ENCODE measurements around the gene MSRB1.
"Not testable (repeated sequence)": the region's sequence is repeated elsewhere in the genome, so short reads cannot be mapped to it uniquely, and the experiment has no call there.

MSRB1 gene

DNA sequence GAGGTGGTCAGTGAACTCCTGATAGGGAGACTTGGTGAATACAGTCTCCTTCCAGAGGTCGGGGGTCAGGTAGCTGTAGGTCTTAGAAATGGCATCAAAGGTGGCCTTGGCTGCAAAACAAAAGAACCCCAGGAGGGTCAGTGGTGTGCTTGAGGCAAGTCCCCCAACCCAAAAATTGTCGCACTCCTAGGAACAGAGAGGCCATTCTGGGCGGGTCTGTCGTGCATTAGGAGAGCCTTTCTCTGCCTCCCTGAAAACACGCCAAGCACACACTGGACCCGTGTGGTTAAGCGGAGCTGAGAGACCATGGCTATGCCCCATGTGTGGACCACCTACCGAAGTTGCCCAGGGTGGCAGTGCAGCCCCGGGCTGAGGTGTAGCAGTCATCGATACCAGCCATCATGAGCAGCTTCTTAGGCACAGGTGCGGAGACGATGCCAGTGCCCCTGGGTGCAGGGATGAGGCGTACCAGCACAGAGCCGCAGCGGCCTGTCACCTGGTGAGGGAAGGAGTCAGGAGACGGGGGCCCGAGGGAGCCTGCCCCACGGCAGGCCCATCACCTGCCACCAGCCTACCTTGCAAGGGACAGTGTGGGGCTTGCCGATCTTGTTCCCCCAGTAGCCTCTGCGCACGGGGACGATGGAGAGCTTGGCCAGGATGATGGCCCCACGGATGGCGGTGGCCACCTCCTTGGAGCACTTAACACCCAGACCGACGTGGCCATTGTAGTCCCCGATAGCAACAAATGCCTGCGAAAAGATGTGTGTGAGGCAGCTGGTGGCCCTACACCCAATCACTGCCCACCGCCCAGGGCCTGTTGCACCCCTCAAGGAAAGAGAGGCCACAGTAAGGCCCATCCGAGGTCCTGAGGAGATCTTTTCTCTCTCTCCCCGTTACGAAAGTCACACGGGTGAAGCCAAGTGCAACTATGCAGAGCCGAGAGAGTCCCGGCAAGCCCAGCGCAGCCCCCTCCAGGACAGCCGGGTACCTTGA, 19.5 kb upstream of the MSRB1 start:
- DNase-seq (ENCODE audit: low read depth in 2 of 2): not testable (repeated sequence)

DNA sequence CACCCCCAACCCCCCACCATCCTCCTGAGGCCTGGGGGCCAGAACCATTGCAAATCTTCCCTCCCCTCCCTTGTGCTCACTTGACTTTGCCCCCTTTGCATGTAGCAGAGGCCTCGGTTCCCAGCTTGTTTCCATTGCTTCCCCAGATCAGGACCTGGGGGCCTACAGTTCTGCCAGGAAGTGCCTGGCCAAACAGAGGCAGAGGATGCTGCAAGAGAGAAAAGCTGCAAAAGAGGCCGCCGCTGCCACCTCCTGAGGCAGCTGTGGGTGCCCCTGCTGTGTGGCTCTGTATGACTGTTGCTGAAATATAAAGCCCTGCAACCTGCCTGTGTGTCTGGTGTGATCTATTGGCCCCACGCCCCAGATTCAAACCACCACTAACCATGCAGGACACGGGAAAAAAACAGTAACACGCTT, 18.7 kb upstream of the MSRB1 start:
- no peak for DNase-seq (ENCODE audit: low read depth in 2 of 2)

DNA sequence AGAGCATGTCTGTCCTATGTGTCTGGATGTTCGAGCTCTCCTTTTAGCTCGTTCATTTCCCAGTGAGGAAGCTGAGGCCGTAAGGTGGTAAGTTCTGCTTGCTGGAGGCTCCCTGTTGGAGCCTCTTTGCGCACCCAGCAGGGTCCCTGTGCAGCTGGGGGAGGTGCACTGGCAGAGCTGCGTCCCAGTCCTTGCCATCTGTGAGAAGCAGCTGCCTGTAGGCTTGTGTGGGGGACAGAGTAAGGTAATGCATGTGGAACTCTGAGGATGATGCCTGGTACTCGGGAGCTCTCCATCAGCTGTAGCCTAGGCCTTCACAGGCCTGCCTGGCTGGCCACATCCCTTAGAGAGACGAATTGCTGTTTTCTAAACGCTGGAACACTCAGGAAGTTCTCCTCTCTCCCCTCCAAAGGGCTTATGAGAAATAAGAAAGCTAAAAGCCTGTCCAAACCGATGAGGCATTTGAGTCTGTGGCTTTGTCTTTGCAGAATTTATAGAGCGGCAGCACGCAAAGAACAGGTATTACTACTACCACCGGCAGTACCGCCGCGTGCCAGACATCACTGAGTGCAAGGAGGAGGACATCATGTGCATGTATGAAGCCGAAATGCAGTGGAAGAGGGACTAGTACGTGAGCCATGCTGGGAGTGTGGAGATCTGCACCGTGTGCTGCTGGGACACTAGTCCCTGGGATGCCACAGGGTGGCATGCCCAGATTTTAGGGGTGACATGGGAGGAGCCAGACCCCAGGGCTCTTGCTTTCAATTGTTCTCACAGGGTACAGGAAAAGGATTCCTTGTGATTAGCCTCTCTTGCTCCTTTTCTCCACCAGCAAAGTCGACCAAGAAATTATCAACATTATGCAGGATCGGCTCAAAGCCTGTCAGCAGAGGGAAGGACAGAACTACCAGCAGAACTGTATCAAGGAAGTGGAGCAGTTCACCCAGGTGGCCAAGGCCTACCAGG, 17.9 kb upstream of the MSRB1 start:
- DNase-seq (ENCODE audit: low read depth in 2 of 2): no peak

DNA sequence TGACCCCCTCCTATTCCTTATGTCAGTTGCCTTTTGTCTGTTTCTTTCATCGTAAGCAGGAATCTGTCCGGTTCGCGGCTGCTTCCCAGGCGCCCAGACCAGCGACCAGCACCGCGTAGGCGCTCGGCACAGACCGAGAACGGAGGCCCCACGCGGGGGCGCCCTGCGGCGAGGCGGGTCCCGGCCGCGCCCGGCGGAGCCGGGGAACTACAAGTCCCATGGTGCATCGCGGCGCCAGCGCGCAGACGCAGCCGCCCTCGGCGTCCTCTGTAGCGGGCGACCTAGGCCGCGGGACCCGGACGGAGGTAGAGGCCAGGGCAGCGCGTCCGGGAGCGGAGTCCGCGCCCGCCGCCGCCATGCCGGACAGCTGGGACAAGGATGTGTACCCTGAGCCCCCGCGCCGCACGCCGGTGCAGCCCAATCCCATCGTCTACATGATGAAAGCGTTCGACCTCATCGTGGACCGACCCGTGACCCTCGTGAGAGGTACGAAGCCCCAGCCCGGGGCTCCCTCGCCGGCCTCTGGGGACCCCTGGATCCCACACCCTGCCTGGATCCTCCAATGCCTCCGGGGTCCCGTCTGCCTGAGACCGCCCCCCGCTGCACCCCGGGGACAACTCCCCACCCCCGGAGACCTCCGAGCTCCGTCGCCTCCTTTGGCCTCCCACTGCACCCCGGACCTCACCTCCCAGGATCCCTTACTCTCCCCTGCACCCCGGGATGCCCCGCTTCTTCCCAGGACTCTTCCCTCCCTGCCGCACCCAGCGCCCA, 16.5 kb upstream of the MSRB1 start, which contains the start of gene NDUFB10:
Gene NDUFB10, plus strand, starts transcription at position 270 of the 771 bp plus-strand sequence. Its CDS starts 87 bp downstream, at position 357.
- peak; percentile 76 to 79 for DNase-seq (ENCODE audit: low read depth in 2 of 2)

DNA sequence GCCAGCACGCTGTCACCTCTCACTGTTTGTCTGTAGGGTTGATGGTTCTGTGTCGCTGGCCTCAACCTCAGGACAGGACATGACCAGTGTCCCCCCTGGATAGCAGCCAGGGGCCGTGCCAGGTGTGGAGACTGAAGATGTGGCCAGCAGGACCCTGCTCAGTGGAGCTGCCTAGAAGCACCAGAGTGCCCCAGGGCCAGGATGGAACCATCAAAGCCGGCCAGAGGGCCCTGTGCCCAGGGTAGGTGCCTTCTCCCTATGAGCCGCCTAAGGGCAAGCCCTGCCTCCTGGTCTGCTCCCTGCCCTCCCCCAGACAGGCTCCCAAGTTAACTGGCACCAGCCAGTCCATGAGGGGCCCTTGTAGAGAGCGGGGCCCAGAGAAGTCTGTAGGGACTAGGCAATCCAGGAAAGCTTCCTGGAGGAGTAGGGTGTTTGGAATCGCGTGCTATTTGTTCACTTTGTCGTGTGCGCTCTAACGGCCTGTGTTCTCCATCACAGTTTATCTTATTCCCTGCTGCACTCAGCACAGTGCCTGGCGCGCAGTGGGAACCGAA, 15.8 kb upstream of the MSRB1 start:
- no peak for DNase-seq (ENCODE audit: low read depth in 2 of 2)

DNA sequence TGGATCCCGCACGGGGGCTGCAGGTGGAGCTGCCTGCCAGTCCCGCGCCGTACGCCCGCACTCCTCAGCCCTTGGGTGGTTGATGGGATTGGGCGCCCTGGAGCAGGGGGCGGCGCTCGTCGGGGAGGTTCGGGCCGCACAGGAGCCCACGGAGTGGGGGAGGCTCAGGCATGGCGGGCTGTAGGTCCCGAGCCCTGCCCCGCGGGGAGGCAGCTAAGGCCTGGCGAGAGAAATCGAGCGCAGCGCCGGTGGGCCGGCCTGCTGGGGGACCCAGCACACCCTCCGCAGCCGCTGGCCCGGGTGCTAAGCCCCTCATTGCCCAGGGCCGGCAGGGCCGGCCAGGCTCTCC, 15.1 kb upstream of the MSRB1 start:
- DNase-seq (ENCODE audit: low read depth in 2 of 2): not testable (repeated sequence)

DNA sequence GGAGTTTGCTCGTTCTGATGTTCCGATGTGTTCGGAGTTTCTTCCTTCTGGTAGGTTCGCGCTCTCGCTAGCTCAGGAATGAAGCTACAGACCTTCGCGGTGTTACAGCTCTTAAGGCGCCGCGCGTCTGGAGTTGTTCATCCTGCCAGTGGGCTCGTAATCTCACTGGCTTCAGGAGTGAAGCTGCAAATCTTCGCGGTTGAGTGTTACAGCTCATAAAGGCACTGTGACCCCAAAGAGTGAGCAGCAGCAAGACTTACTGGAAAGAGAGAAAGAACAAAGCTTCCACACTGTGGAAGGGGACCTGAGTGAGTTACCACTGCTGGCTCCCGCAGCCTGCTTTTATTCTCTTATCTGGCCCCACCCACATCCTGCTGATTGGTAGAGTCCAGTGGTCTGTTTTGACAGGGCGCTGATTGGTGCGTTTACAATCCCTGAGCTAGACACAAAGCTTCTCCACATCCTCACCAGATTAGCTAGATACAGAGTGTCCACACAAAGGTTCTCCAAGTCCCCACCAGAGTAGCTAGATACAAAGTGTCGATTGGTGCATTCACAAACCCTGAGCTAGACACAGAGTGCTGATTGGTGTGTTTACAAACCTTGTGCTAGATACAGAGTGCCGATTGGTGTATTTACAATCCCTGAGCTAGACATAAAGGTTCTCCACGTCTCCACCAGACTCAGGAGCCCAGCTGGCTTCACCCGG, 14.6 kb upstream of the MSRB1 start:
- not testable (repeated sequence) for DNase-seq (ENCODE audit: low read depth in 2 of 2)

DNA sequence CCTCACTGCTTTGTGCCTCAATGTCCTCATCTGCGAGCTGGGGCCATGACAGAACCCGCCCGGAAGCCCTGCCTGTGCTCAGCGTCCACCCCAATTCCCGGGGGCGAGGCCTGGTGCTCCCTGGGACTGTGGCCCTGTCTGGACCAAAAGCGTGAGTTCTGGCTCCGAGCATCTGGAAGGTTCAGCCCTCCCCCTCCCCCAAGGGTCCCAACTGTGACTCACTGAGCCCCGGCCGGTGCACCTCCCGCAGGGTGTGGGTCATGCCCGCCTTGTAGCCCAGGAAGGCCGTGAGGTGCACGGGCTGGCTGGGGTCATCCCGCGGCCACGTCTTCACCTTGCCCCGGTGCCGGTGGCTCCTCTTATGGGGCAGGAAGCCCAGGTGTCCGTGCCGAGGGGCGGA, 10.7 kb upstream of the MSRB1 start:
- no peak for DNase-seq (ENCODE audit: low read depth in 2 of 2)

DNA sequence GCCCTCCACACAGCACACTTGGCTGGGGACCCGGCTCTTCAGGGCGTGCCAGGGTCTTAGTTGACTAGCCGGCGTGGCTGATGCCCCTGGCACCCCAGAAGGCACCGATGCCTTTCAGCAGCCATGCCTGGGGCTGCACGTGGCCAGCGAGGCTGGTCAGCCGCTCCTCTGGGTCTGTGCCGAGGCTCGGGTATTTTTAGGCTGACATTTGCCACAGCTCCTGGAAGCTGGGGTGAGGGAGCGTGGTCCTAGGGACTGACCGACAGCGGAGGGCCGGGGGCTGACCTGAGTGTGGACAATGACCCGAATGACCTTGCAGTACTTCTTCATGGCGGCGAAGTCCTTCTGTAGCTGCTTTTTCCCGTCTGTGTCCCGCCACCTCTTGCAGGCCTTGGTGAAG, 7.6 kb upstream of the MSRB1 start:
- no peak for DNase-seq (ENCODE audit: low read depth in 2 of 2)

DNA sequence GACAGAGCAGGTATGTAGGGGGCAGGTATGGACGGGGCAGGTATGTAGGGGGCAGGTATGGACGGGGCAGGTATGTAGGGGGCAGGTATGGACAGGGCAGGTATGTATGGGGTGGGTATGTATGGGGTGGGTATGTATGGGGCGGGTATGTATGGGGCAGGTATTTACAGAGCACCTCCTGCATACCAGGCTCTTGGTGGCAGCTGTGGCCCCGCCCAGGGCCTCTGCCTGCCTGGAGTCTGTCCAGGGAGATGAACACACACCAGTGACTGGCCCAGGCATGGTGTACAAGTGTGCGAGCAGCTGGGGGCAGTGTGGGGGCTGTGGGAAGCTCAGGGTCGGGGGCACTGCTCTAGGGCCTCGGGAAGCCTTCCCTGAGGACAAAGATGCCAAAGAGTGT, 7.0 kb upstream of the MSRB1 start:
- DNase-seq (ENCODE audit: low read depth in 2 of 2): no peak

DNA sequence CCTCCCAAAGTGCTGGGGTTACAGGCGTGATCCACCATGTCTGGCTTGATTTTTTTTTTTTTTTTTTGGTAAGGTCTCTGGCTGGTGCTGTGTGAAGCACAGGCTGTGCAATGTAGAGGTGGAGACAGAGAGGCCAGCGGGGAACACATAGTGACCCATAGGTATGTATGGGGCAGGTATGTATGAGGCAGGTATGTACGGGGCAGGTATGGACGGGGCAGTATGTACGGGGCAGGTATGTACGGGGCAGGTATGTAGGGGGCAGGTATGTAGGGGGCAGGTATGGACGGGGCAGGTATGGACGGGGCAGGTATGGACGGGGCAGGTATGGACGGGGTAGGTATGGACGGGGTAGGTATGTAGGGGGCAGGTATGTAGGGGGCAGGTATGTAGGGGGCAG, 6.5 kb upstream of the MSRB1 start:
- DNase-seq (ENCODE audit: low read depth in 2 of 2): no peak

DNA sequence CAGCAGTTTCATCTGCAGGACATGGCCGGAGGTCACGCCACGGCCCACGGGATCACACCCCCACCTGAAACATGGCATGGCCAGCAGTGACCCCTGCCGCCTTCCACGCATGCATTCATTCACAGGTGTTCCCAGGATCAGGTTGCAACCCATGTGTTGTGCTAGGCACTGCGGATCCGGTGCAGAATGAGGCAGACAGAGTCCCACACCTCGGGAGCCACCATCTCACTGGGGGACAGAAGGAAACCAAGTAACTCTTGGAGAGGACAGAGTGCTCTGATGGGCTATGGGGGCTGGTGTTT, 4.3 kb upstream of the MSRB1 start:
- DNase-seq (ENCODE audit: low read depth in 2 of 2): no peak

DNA sequence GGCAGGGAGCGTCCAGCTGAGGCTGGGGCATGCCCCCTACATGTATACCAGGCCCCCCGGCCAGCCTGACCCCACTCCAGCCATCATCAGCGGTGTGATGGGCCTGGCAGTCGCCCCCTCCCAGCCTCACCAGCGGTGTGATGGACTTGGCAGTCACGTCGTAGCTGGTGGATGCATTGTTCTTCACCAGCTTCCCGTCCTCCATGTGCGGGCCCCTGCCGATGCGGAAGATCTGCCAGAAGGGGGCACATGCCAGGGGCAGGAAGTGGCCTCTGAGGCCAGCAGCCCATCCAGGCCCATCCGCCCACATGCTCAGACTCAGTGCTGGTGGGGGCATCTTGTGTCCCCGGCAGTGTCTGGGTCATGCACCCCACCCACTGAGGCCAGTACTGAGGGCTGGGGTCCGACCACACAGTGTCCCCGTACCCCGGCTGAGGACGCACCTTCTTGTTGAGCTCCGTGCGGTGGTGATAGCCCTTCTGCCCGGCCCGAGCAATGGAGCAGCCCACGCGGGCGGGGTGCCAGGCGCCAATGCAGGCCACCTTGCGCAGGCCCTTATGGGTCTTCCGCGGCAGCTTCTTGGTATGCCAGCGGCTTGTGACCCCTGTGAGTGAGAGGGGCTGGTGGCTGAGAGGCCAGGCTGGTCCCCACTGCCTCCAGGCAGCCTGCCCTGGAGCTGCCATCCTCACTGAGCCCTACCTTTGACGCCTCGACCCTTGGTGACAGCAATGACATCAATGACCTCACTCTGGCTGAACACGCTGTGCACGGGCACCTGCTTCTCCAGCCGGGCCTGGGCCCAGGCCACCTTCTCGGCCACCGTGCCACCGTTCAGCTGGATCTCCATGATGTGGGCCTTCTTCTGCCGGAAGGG, 3.7 kb upstream of the MSRB1 start:
- no peak for DNase-seq (ENCODE audit: low read depth in 2 of 2)

DNA sequence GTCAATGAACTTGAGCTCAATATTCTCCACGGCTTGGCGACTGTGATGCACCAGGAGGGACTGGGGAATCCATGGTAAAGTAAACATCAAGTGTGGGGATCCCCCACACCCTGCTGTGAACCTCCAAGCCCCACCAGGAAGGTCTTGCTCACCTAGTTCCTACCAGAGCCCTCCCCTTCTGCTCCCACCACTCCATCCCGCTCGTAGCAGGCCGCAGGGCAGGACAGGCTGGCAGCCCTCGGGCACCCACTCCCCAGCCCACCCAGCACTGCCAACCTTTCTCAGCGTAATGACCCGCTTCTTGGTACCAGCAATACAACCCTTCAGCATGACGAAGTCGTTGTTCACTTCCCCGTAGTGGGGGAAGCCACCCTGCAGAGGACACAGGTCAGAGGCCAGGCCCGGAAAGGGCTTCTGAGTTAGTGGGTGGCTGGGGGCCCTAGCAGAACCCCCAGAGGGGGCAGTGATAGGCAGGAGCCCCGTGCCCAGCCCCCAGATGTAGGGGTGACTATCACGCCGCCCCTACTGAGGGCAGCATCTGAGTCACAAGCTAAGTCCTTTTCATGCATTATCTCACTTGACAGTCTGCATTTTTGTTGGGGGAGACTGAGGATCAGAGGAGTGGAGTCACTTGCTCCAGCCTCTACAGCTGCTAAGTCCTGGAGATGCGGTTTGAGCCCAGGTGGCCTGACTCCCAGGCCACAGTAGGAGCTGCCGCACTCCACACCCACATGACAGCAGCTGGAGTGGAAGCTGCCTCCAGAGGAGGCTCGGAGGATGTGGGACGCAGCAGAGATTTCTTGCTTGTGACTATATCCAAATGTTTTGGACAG, 2.8 kb upstream of the MSRB1 start:
- no peak for DNase-seq (ENCODE audit: low read depth in 2 of 2)

DNA sequence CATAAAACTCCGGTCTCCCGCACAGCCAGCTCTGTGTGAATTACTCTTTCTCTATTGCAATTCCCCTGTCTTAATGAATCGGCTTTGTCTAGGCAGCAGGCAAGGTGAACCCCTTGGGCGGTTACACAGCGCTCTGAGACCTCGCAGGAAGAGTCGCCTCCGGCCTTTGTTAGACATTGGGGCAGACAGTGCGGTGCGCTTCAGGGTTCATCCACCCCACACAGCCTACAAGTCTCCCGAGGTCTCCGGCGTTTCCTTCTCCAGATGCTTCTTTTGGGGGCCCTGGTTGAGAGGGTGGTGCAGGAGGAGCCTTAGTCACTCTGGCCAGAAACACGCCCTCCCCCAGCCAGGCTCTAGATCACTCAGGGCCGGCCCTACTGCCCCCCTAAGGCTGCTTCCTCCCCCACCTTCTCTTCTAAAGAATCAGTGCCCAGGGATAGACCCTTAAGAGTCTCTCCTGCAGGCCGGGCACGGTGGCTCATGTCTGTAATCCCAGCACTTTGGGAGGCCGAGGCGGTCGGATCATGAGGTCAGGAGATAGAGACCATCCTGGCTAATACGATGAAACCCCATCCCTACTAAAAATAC, 1.7 kb upstream of the MSRB1 start:
- no peak for DNase-seq (ENCODE audit: low read depth in 2 of 2)

DNA sequence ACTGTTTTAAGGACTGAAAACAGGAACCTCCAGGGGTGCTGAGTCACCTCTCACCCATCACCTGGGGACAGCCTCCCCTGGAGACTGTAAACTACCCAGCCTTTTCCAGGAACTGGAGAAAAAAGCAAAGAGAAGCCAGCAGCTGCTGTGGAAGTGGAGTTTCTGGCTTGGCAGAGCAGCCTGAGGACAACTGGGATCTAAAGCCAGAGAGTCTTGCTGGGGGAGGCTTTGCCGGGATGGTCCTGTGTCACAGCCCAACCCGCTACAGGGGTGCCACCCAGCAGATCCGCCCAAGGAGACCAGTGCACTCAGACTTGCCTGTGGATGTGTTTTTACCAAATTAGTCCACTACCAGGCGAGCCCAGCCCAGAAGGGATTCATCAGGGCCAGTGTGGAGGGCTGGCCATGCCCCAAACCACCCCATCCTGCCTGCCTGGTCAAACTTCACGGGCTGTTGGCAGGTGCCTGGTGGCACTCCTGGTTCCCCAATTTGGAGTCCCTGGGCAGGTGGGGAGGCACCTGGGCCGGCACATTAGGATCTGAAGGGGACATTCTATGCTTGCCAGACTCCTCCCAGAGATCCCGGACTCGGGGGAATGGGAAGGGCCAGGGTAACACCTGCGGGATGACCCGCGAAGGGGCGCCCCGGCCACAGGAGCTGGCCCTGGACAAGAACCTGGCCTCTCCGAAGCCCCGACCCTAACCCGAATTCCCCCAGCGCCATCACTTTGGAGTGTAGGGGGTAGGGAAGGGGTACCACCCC, 771 bp downstream of the MSRB1 start:
- DNase-seq (ENCODE audit: low read depth in 2 of 2): no peak

DNA sequence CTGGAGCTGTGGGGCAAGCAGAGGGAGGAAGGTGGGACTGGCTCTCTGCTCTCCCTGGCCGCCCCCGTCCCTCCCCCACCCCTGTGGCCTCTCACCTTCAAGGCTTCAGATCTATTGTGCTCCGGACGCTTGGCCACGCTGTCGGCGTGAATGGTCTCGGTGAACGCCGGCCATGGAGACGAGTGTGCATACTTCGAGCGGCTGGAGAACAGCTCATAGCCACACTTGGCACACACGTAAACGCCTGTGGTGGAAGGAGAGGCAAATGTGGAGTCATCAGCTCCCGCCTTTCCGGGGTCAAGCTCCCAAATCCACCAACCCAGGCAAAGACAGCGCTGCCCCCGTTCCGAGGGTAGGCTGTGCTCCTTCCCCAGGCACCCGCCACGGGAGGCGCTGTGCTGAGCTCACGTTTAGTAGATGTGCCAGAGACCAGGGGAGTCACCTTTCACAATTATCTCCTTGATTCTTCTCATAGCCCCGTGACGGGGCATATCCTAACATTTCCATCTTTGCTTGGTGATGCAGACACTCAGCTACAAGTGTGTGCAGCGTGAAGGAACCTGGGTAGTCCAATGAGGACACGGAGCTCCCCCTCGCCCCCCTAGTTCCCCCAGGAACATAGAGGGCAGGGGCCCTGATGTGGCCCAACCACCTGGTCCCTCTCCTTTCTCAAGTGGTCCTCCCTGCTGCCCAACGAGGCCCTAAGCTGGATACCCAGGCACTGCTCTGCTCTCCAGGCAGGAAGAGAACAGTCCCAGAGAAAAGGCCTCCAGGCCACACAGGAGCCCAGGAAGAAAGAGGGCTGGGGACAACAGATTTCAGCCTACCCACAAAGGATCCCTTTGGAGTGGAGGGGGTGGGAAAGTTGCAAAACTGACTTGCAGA, 1.6 kb downstream of the MSRB1 start:
- DNase-seq (ENCODE audit: low read depth in 2 of 2): no peak
